Activated naive CD4-positive, alpha-beta T cell treated with anti-CD3 and anti-CD28 coated beads, Interleukin-2, amount 50 U/mL, for 16 hours (primary cell): ENCODE data around the gene PLXNC1.

Experiments
- DNase-seq: peaks from one replicate; pipeline ENCODE4 v3.0.0-alpha.2; 2020

PLXNC1 gene

GRCh38 chr12:94183708-94184379 lies 35.5 kb downstream of the PLXNC1 start:
- no peak for DNase-seq

GRCh38 chr12:94184995-94185719 lies 36.8 kb downstream of the PLXNC1 start:
- DNase-seq = no peak

- DNase-seq = no peak
These were observed 37.4 kb downstream of the PLXNC1 start for GRCh38 chr12:94185801-94186200.

- DNase-seq = no peak
These were observed 38.2 kb downstream of the PLXNC1 start for GRCh38 chr12:94186278-94187241.

- no peak for DNase-seq
These were observed 39.0 kb downstream of the PLXNC1 start for GRCh38 chr12:94187361-94187760.

- DNase-seq = no peak
These were observed 42.2 kb downstream of the PLXNC1 start for GRCh38 chr12:94190623-94191022.

GRCh38 chr12:94191023-94191422 lies 42.6 kb downstream of the PLXNC1 start:
- no peak for DNase-seq

- DNase-seq = no peak
These were observed 43.4 kb downstream of the PLXNC1 start for GRCh38 chr12:94191811-94192210.

- no peak for DNase-seq
These were observed 44.1 kb downstream of the PLXNC1 start for GRCh38 chr12:94192506-94192905.

- no peak for DNase-seq
These were observed 44.8 kb downstream of the PLXNC1 start for GRCh38 chr12:94193168-94193567.

GRCh38 chr12:94195483-94195882 lies 47.1 kb downstream of the PLXNC1 start:
- DNase-seq = no peak

- no peak for DNase-seq
These were observed 50.1 kb downstream of the PLXNC1 start for GRCh38 chr12:94198469-94198868.

GRCh38 chr12:94198872-94199271 lies 50.5 kb downstream of the PLXNC1 start:
- no peak for DNase-seq

- DNase-seq = no peak
These were observed 51.7 kb downstream of the PLXNC1 start for GRCh38 chr12:94200069-94200468.

GRCh38 chr12:94200695-94201094 lies 52.3 kb downstream of the PLXNC1 start:
- no peak for DNase-seq

GRCh38 chr12:94202245-94203180 lies 54.1 kb downstream of the PLXNC1 start:
- no peak for DNase-seq

GRCh38 chr12:94203181-94203546 lies 54.8 kb downstream of the PLXNC1 start:
- no peak for DNase-seq

- DNase-seq = no peak
These were observed 55.4 kb downstream of the PLXNC1 start for GRCh38 chr12:94203796-94204195.

- no peak for DNase-seq
These were observed 56.3 kb downstream of the PLXNC1 start for GRCh38 chr12:94204499-94205247.

GRCh38 chr12:94205822-94206221 lies 57.4 kb downstream of the PLXNC1 start:
- DNase-seq = no peak

GRCh38 chr12:94206886-94207285 lies 58.5 kb downstream of the PLXNC1 start:
- DNase-seq = no peak

GRCh38 chr12:94207467-94207848 lies 59.1 kb downstream of the PLXNC1 start:
- no peak for DNase-seq
